SU-DHL-6 (cell line): ENCODE data around the gene APC2.

ENCODE experiments used
- H2AFZ ChIP-seq: fragments of 200-600 bp; sonication (generic); 2 replicates; pipeline ENCODE4 v1.6.1; 2014; ENCODE audit warnings: low read depth, mild to moderate bottlenecking, moderate library complexity, mixed read lengths, antibody characterized with exemption, low read length; ENCODE audit not compliant: severe bottlenecking
- H3F3A ChIP-seq: fragments of 200-600 bp; shearing (Covaris generic); 2 replicates; pipeline ENCODE4 v1.6.0; 2016; ENCODE audit warnings: antibody characterized with exemption, mild to moderate bottlenecking; ENCODE audit not compliant: insufficient read depth
- H3K27ac ChIP-seq: fragments of 200-600 bp; sonication (generic); 2 replicates; pipeline ENCODE4 v1.5.1; 2016; ENCODE audit warnings: low read depth, mild to moderate bottlenecking, low read length, moderate library complexity, mixed read lengths
- H3K27me3 ChIP-seq: fragments of 200-600 bp; sonication (generic), shearing (Covaris generic); 2 replicates; pipeline ENCODE4 v1.6.0; 2014; ENCODE audit warnings: mild to moderate bottlenecking, low read length
- H3K36me3 ChIP-seq: fragments of 200-600 bp; sonication (generic); 2 replicates; pipeline ENCODE4 v1.6.1; 2014; ENCODE audit warnings: mild to moderate bottlenecking, low read length, mixed read lengths
- H3K4me2 ChIP-seq: fragments of 300-600, 200-600 bp; shearing (Covaris generic), sonication (generic); 2 replicates; pipeline ENCODE4 v1.6.0; 2014; ENCODE audit warnings: low read length, low read depth, mild to moderate bottlenecking; ENCODE audit not compliant: poor library complexity, severe bottlenecking
- H3K4me3 ChIP-seq: fragments of 200-600 bp; sonication (generic); 2 replicates; pipeline ENCODE4 v1.5.1; 2014; ENCODE audit warnings: antibody characterized with exemption, low read length, mild to moderate bottlenecking, mixed read lengths; ENCODE audit not compliant: insufficient read depth, poor library complexity, severe bottlenecking
- H3K79me2 ChIP-seq: fragments of 200-600 bp; sonication (generic); 2 replicates; pipeline ENCODE4 v1.6.1; 2014; ENCODE audit warnings: mild to moderate bottlenecking, low read length, moderate library complexity; ENCODE audit not compliant: insufficient read depth
- H3K9ac ChIP-seq: fragments of 200-600 bp; sonication (generic); 2 replicates; pipeline ENCODE4 v1.7.0; 2014; ENCODE audit warnings: mild to moderate bottlenecking, low read length
- H3K9me2 ChIP-seq: fragments of 200-600 bp; sonication (generic); replicated peaks from 2 replicates; pipeline ENCODE4 v1.6.1; 2014; ENCODE audit warnings: low read length; ENCODE audit not compliant: insufficient read depth
- H3K9me3 ChIP-seq: fragments of 200-600 bp; sonication (generic); 2 replicates; pipeline ENCODE4 v1.6.1; 2014; ENCODE audit warnings: low read length, mixed read lengths; ENCODE audit not compliant: insufficient read depth
- H4K20me1 ChIP-seq: fragments of 200-600 bp; sonication (generic); 2 replicates; pipeline ENCODE4 v1.6.1; 2014; ENCODE audit warnings: low read depth, mild to moderate bottlenecking, antibody characterized with exemption, low read length, moderate library complexity, mixed read lengths
- CTCF ChIP-seq: fragments of 200-600 bp; sonication (generic); IDR thresholded peaks from one replicate; pipeline ENCODE4 v1.5.1; 2017; ENCODE audit warnings: antibody characterized with exemption, mild to moderate bottlenecking, low read length, moderate library complexity; ENCODE audit not compliant: insufficient read depth, poor library complexity, severe bottlenecking
- EZH2phosphoT487 ChIP-seq: fragments of 200-600 bp; sonication (generic), shearing (Covaris generic); conservative IDR thresholded peaks from 2 replicates; pipeline ENCODE4 v1.6.1; 2018; ENCODE audit warnings: mild to moderate bottlenecking, antibody characterized with exemption, low read length, moderate library complexity, mixed read lengths

Gene APC2

GRCh38 chr19:1401138-1401888 is 48.6 kb upstream of the APC2 start, which contains the start of gene GAMT:
GAMT (minus strand) TSS chr19:1401542; CDS start chr19:1401476, 66 bp downstream.
- Histone ChIP-seq H3K27ac (peak within 1 kb of the TSS; percentile 21), H3K4me2 (peak within 1 kb of the TSS; percentile 77), H3K9me3 (no peaks in the 10 kb centered on the region), H4K20me1 (no peaks in the 10 kb centered on the region), H3K9ac (peak within 1 kb of the TSS; percentile 92), H3F3A (0 out of 2 replicates have a peak, but pooled peaks cover 4% of the 10 kb centered on the region), H3K36me3 (no peaks in the 10 kb centered on the region), H3K4me3 (peak within 1 kb of the TSS; percentile 71), H3K27me3 (no peaks in the 10 kb centered on the region), H3K79me2 (peaks cover 15% of the 10 kb centered on the region), H2AFZ (peak within 1 kb of the TSS; percentile 94), H3K9me2 (no peaks in the 10 kb centered on the region)
- TF ChIP-seq EZH2phosphoT487, result no peak
- peak; percentile 70 for TF ChIP-seq CTCF

DNA sequence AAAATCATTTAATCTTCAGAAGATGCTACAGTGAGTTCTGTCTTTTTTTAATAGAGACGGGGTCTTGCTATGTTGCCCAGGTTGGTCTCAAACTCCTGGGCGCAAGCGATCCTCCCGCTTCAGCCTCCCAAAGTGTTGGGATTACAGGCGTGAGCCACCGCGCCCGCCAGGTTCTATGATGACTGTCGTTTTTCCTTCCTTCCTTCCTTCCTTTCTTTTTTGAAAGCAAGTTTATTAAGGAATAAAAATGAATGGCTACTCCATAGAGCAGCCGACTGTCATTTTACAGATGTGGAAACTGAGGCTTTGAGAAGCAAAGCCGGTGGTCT is 48.1 kb upstream of the APC2 start:
- Histone ChIP-seq H3K9me2 (no peaks in the 10 kb centered on the region), H3K9ac (peak overlapping the region; percentile 92), H3K27ac (no peak overlapping the region), H3F3A (0 out of 2 replicates have a peak, but pooled peaks cover 10% of the 10 kb centered on the region), H2AFZ (peak overlapping the region; percentile 94), H3K79me2 (peaks cover 15% of the 10 kb centered on the region), H3K27me3 (no peaks in the 10 kb centered on the region), H3K4me2 (peak overlapping the region; percentile 77), H4K20me1 (no peaks in the 10 kb centered on the region), H3K36me3 (no peaks in the 10 kb centered on the region), H3K4me3 (peak overlapping the region; percentile 71), H3K9me3 (no peaks in the 10 kb centered on the region)
- TF ChIP-seq CTCF, result no peak
- no peak for TF ChIP-seq EZH2phosphoT487

DNA sequence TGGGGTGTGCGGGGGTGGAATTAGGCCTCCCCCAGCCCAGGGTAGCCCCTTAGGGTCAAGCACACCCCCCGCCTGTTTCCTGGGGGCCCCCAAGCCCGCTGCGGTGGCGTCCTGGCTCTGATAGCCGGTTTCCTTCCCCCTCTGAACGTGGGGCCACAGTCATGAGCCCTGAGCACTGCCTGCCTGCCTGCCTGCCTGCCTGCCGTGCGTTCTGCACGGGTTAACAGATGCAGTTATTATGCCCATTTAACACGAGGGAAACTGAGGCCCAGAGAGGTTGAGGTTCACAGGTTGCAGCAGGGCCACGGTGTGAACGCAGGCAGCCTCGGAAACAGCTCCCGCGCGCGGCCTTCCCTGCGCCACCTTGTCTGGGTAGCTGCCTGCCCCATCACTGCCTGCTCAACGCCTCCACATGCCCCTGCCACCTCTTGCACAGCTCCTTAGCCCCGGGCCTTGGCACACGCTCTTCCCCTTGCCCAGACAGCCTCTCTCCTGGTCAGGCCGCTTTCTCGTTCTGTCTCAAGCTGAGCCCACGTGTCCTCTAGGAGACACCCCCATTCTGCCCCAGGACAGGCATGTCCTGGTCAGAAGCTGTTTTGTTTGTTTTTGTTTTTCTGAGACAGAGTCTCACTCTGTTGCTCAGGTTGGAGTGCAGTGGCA is 47.4 kb upstream of the APC2 start:
- Histone ChIP-seq H2AFZ (no peak overlapping the region), H3K4me3 (no peak overlapping the region), H3K9me2 (no peaks in the 10 kb centered on the region), H3K27ac (no peak overlapping the region), H3K9ac (no peak overlapping the region), H3K36me3 (no peaks in the 10 kb centered on the region), H3K4me2 (no peak overlapping the region), H3K79me2 (peaks cover 15% of the 10 kb centered on the region), H3K27me3 (no peaks in the 10 kb centered on the region), H3F3A (0 out of 2 replicates have a peak, but pooled peaks cover 10% of the 10 kb centered on the region), H3K9me3 (no peaks in the 10 kb centered on the region), H4K20me1 (no peaks in the 10 kb centered on the region)
- TF ChIP-seq EZH2phosphoT487 (no peak), CTCF (no peak)
